HL-60 (cell line): ENCODE results near the gene GSN.

Source experiments
- GABPA ChIP-seq: IDR thresholded peaks from 2 replicates; pipeline ENCODE4 v1.6.1; 2012; ENCODE audit warnings: low read depth
- POLR2AphosphoS5 ChIP-seq: IDR thresholded peaks from 2 replicates; pipeline ENCODE4 v1.6.1; 2012; ENCODE audit warnings: low read depth
- SPI1 ChIP-seq: IDR thresholded peaks from 2 replicates; pipeline ENCODE4 v1.6.1; 2012; ENCODE audit warnings: low read depth, mild to moderate bottlenecking, borderline replicate concordance
- TF ChIP-seq, protein P1 (sequence below): IDR thresholded peaks from one replicate; pipeline ENCODE4 v1.5.1; 2011; ENCODE audit warnings: low read length, control low read depth, inconsistent platforms; ENCODE audit not compliant: insufficient read depth
- TF ChIP-seq, protein P2 (sequence below): IDR thresholded peaks from 2 replicates; pipeline ENCODE4 v1.6.1; 2012; ENCODE audit warnings: low read depth; ENCODE audit not compliant: insufficient replicate concordance

DNA sequence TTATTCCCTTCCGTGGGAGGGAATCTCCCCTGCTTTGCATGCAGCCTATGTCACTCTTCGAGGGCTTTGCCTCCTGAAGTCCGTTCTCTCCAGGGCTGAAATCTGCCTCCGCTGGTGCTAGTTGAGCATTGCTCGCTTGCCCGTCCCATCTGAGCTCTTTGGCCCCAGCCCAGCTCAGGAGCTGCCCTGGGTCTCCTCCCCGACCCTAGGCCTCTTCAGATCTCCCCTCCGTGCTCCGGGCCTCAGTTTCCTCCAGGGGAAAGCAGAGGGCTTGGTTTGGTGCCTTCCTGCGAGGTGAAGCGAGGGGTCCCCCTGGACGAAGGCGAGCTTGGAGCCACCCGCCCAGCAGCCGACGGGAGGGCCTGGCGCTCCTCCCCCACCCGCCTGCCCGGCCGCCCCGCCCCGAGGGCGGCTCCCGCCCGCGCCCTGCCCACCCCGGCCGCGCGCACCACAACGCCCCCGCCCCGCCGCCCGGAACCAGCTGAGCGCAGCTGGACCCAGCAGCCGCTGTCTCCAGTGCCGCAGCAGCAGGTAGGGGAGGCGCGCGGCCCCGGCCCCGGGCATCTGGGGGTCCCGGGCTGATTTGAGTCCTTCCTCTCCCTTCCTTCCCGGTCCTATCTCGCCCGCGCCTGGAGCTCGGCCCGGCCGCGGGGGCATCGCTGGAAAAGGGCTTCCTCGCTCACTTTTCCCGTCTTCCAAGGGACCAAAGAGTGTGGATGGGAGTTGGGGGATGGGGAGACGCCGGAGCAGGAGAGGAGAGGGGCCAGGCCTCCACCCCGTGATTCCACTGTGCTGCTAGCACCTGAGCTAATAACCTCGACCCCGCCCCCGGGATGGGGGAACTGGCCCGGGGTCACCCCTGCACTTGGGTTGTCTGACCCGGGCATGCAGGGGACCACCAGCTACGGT lies at the start of gene GSN:
- TF ChIP-seq, protein P1, sequence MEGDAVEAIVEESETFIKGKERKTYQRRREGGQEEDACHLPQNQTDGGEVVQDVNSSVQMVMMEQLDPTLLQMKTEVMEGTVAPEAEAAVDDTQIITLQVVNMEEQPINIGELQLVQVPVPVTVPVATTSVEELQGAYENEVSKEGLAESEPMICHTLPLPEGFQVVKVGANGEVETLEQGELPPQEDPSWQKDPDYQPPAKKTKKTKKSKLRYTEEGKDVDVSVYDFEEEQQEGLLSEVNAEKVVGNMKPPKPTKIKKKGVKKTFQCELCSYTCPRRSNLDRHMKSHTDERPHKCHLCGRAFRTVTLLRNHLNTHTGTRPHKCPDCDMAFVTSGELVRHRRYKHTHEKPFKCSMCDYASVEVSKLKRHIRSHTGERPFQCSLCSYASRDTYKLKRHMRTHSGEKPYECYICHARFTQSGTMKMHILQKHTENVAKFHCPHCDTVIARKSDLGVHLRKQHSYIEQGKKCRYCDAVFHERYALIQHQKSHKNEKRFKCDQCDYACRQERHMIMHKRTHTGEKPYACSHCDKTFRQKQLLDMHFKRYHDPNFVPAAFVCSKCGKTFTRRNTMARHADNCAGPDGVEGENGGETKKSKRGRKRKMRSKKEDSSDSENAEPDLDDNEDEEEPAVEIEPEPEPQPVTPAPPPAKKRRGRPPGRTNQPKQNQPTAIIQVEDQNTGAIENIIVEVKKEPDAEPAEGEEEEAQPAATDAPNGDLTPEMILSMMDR: no peak
- TF ChIP-seq POLR2AphosphoS5: no peak
- TF ChIP-seq SPI1: no peak
- no peak for TF ChIP-seq GABPA
- TF ChIP-seq, protein P2, sequence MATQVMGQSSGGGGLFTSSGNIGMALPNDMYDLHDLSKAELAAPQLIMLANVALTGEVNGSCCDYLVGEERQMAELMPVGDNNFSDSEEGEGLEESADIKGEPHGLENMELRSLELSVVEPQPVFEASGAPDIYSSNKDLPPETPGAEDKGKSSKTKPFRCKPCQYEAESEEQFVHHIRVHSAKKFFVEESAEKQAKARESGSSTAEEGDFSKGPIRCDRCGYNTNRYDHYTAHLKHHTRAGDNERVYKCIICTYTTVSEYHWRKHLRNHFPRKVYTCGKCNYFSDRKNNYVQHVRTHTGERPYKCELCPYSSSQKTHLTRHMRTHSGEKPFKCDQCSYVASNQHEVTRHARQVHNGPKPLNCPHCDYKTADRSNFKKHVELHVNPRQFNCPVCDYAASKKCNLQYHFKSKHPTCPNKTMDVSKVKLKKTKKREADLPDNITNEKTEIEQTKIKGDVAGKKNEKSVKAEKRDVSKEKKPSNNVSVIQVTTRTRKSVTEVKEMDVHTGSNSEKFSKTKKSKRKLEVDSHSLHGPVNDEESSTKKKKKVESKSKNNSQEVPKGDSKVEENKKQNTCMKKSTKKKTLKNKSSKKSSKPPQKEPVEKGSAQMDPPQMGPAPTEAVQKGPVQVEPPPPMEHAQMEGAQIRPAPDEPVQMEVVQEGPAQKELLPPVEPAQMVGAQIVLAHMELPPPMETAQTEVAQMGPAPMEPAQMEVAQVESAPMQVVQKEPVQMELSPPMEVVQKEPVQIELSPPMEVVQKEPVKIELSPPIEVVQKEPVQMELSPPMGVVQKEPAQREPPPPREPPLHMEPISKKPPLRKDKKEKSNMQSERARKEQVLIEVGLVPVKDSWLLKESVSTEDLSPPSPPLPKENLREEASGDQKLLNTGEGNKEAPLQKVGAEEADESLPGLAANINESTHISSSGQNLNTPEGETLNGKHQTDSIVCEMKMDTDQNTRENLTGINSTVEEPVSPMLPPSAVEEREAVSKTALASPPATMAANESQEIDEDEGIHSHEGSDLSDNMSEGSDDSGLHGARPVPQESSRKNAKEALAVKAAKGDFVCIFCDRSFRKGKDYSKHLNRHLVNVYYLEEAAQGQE: no peak
